Smooth muscle cell (in vitro differentiated cells): ENCODE data around the gene RHBDD3. TPM values are rescaled to one million over a fixed set of nuclear protein-coding genes. Genes with fewer than 3 reads are reported as not detected.
A peak's percentile ranks its signal among the peaks of the same experiment; 100 is the strongest.

ENCODE experiments used
- DNase-seq: peaks from one replicate; lab custom pipeline; 2025; ENCODE audit not compliant: unreplicated experiment; lab: John Stamatoyannopoulos, UW
- H2AFZ ChIP-seq: fragments of 200-600 bp; sonication (generic); 2 replicates; pipeline ENCODE4 v1.6.0; 2016; ENCODE audit warnings: antibody characterized with exemption, low read depth, mild to moderate bottlenecking
- H3F3A ChIP-seq: fragments of 200-600 bp; sonication (generic); 2 replicates; pipeline ENCODE4 v1.6.0; 2017; ENCODE audit warnings: antibody characterized with exemption, low read depth
- H3K27ac ChIP-seq: fragments of 200-600 bp; sonication (generic); 2 replicates; pipeline ENCODE4 v1.5.1; 2016; ENCODE audit warnings: low read depth, mild to moderate bottlenecking
- H3K27me3 ChIP-seq: fragments of 200-600 bp; sonication (generic); 2 replicates; pipeline ENCODE4 v1.6.1; 2016; ENCODE audit warnings: low read depth, mild to moderate bottlenecking
- H3K36me3 ChIP-seq: fragments of 200-600 bp; sonication (generic); 2 replicates; pipeline ENCODE4 v1.5.1; 2016; ENCODE audit warnings: low read depth
- H3K4me1 ChIP-seq: fragments of 200-600 bp; sonication (generic); 2 replicates; pipeline ENCODE4 v1.5.1; 2016; ENCODE audit warnings: low read depth
- H3K4me2 ChIP-seq: fragments of 200-600 bp; sonication (generic); 2 replicates; pipeline ENCODE4 v1.6.0; 2016; ENCODE audit warnings: mild to moderate bottlenecking
- H3K4me3 ChIP-seq: fragments of 200-600 bp; sonication (generic); 2 replicates; pipeline ENCODE4 v1.5.1; 2016; ENCODE audit warnings: mild to moderate bottlenecking
- H3K79me2 ChIP-seq: fragments of 200-600 bp; sonication (generic); 2 replicates; pipeline ENCODE4 v1.6.0; 2016; ENCODE audit warnings: low read depth, mild to moderate bottlenecking
- H3K9ac ChIP-seq: fragments of 200-600 bp; sonication (generic); 2 replicates; pipeline ENCODE4 v1.6.0; 2016; ENCODE audit warnings: low read depth
- H3K9me3 ChIP-seq: fragments of 200-600 bp; sonication (generic); replicated peaks from 2 replicates; pipeline ENCODE4 v1.5.1; 2016; ENCODE audit warnings: low read depth
- H4K20me1 ChIP-seq: fragments of 200-600 bp; sonication (generic); 2 replicates; pipeline ENCODE4 v1.6.0; 2016; ENCODE audit warnings: low read depth
- WGBS: methylation state at CpG from one replicate; pipeline ENCODE4 v1.1.7; 2016; ENCODE audit warnings: low lambda C conversion rate; 5-methylcytosine and 5-hydroxymethylcytosine counted together
- polyA plus RNA-seq: library from polyadenylated mRNA; unstranded; fragments of >200 nt; fragmentation: Nextera tagmentation; extraction: Ambion mirVana; gene quantifications from 2 replicates; pipeline ENCODE4 v1.2.1, GENCODE V29; 2016
- total RNA-seq: library from RNA; depleted of rRNA; stranded (reverse); fragments of >200 nt; gene quantifications from 2 replicates; pipeline ENCODE4 v1.2.3, GENCODE V29; 2014
- TF ChIP-seq, protein P1 (sequence below): fragments of 200-600 bp; sonication (generic); IDR thresholded peaks from 2 replicates; pipeline ENCODE4 v1.5.1; 2017; ENCODE audit warnings: borderline replicate concordance, mild to moderate bottlenecking, antibody characterized with exemption; ENCODE audit not compliant: insufficient read depth, poor library complexity, severe bottlenecking

Gene RHBDD3
- total and polyA plus RNA-seq, 2 experiments from 2014 or later, result 16.5 to 39.1 TPM

DNA sequence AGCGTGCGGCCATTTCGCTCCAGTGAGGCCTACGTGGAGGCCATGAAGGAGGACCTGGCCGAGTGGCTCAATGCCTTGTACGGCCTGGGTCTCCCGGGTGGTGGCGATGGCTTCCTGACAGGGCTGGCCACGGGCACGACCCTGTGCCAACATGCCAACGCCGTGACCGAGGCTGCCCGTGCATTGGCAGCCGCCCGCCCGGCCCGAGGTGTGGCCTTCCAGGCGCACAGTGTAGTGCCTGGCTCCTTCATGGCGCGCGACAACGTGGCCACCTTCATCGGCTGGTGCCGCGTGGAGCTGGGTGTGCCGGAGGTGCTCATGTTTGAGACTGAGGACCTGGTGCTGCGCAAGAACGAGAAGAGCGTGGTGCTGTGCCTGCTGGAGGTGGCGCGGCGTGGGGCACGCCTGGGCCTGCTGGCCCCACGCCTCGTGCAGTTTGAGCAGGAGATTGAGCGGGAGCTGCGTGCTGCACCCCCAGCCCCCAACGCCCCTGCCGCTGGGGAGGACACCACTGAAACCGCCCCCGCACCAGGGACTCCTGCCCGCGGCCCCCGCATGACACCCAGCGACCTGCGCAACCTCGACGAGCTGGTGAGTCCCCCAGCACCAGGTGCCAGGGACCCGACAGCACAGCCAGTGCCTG is 40.5 kb upstream of the RHBDD3 start:
- H3K9ac ChIP-seq, result no peak overlapping the region
- 96% methylated on average over 41 of the region's 50 CpGs for WGBS
- peaks cover 7% of the 10 kb centered on the region for H3K4me1 ChIP-seq
- H3K27ac ChIP-seq, result no peak overlapping the region
- H3F3A ChIP-seq, result no peaks in the 10 kb centered on the region
- H3K4me2 ChIP-seq, result peak overlapping the region; percentile 89
- H3K9me3 ChIP-seq, result no peaks in the 10 kb centered on the region
- TF ChIP-seq, protein P1, sequence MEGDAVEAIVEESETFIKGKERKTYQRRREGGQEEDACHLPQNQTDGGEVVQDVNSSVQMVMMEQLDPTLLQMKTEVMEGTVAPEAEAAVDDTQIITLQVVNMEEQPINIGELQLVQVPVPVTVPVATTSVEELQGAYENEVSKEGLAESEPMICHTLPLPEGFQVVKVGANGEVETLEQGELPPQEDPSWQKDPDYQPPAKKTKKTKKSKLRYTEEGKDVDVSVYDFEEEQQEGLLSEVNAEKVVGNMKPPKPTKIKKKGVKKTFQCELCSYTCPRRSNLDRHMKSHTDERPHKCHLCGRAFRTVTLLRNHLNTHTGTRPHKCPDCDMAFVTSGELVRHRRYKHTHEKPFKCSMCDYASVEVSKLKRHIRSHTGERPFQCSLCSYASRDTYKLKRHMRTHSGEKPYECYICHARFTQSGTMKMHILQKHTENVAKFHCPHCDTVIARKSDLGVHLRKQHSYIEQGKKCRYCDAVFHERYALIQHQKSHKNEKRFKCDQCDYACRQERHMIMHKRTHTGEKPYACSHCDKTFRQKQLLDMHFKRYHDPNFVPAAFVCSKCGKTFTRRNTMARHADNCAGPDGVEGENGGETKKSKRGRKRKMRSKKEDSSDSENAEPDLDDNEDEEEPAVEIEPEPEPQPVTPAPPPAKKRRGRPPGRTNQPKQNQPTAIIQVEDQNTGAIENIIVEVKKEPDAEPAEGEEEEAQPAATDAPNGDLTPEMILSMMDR, result no peak
- no peak for DNase-seq
- peaks cover 4% of the 10 kb centered on the region for H3K27me3 ChIP-seq
- H3K4me3 ChIP-seq, result no peak overlapping the region
- H4K20me1 ChIP-seq, result peaks cover 9% of the 10 kb centered on the region
- no peak overlapping the region for H2AFZ ChIP-seq
- no peaks in the 10 kb centered on the region for H3K36me3 ChIP-seq
- H3K79me2 ChIP-seq, result peaks cover 8% of the 10 kb centered on the region

DNA sequence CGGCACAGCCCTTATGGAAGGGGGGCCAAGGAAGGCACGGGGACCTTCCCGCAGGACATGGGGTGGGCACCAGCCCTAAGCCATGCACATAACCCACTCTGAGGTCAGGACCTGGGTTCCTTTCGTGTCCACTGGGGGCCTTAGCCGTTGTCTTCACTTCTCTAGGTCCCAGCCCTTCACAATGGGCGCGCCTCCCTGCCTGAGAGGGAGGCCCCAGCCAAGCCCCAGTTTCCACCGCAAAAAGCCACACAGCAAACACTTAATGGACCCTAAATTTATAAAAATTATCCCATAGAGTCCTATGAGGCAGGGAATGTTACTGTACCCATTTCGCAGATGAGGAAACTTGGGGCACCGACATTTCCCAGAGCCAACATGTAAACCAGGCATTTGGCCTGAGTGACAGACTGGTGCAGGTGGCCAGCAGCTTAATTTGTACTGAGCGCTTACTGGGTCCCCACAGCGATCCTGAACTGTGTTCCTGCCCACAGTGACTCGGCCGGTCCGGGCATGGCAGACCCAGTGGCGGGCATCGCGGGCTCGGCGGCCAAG is 39.9 kb upstream of the RHBDD3 start:
- peaks cover 7% of the 10 kb centered on the region for H3K4me1 ChIP-seq
- no peaks in the 10 kb centered on the region for H3K27me3 ChIP-seq
- peak overlapping the region; percentile 79 for H3K27ac ChIP-seq
- H2AFZ ChIP-seq, result peak overlapping the region; percentile 77
- peaks cover 9% of the 10 kb centered on the region for H4K20me1 ChIP-seq
- no peaks in the 10 kb centered on the region for H3K9me3 ChIP-seq
- DNase-seq, result no peak
- H3K4me3 ChIP-seq, result peak overlapping the region; percentile 66
- peak overlapping the region; percentile 85 for H3K9ac ChIP-seq
- H3K36me3 ChIP-seq, result no peaks in the 10 kb centered on the region
- no peaks in the 10 kb centered on the region for H3F3A ChIP-seq
- peak overlapping the region; percentile 89 for H3K4me2 ChIP-seq
- peaks cover 8% of the 10 kb centered on the region for H3K79me2 ChIP-seq
- TF ChIP-seq, protein P1, result no peak
- 74% methylated on average over 20 of the region's 20 CpGs for WGBS

DNA sequence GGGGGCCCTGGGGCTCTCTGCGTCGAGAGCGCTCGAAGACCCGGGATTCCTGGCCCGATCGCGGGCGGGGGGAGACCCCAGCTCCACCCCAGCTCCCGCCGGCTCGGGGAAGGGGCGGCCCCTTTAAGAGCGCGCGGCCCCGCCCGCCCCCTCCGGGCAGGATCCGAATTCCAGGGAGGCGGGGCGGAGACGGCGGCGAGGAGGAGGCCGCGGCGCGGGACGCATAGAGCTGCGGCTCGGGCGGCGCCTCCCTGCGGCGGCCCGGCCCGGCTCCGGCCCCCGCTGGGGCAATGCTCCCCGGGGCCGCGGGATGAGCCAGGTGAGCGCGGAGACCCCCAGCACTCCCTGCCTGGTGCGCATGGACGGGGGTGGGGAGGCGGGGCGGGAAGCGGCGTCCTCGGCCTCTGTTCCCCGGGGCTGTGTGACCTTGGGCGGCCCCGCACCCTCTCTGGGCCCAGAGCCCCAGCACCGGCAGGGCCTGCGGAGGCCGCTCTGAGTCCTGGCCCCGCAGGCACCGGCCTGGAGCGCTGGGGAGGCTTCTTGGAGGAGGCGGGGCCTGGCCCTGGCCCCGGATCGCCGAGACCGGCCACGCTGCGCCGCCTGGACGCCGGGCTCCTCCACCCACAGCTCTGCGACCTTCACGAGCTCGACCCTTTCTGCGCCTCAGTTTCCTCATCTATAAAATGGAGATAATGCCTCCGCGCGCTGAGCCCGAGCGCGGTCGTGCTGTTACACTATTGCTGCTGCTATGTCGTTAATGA is 39.2 kb upstream of the RHBDD3 start:
- peak overlapping the region; percentile 77 for H2AFZ ChIP-seq
- H3K9ac ChIP-seq, result peak overlapping the region; percentile 85
- TF ChIP-seq, protein P1, result no peak
- peak overlapping the region; percentile 79 for H3K27ac ChIP-seq
- no peaks in the 10 kb centered on the region for H3K9me3 ChIP-seq
- no peaks in the 10 kb centered on the region for H3K36me3 ChIP-seq
- H3K27me3 ChIP-seq, result no peaks in the 10 kb centered on the region
- DNase-seq, result peak; percentile 60
- WGBS, result 6% methylated on average over 41 of the region's 83 CpGs
- H3K4me3 ChIP-seq, result peak overlapping the region; percentile 66
- no peaks in the 10 kb centered on the region for H3F3A ChIP-seq
- peak overlapping the region; percentile 89 for H3K4me2 ChIP-seq
- peaks cover 8% of the 10 kb centered on the region for H3K79me2 ChIP-seq
- H4K20me1 ChIP-seq, result peaks cover 4% of the 10 kb centered on the region
- H3K4me1 ChIP-seq, result peaks cover 7% of the 10 kb centered on the region
